Kidney epithelial cell (primary cell): ENCODE results near the gene KIAA1671. TPM values are rescaled to one million over a fixed set of nuclear protein-coding genes. Genes with fewer than 3 reads are reported as not detected.

ENCODE experiments used
- DNase-seq: peaks from one replicate; pipeline ENCODE4 v3.0.0-alpha.2; 2010; ENCODE audit warnings: low read depth
- H3K27me3 ChIP-seq: 2 replicates; pipeline ENCODE4 v1.6.0; 2011; ENCODE audit warnings: low read length; ENCODE audit not compliant: control insufficient read depth, insufficient read depth
- H3K36me3 ChIP-seq: 2 replicates; pipeline ENCODE4 v1.5.1; 2011; ENCODE audit warnings: low read length; ENCODE audit not compliant: control insufficient read depth, insufficient read depth
- H3K4me3 ChIP-seq: 2 replicates; pipeline ENCODE4 v1.5.1; 2011; ENCODE audit warnings: low read depth, mild to moderate bottlenecking, control low read depth, low read length
- CTCF ChIP-seq: IDR thresholded peaks from 2 replicates; pipeline ENCODE4 v1.5.1; 2011; ENCODE audit warnings: mild to moderate bottlenecking, moderate library complexity, low read length, control low read depth, inconsistent platforms; ENCODE audit not compliant: insufficient read depth, poor library complexity, severe bottlenecking
- total RNA-seq: library from RNA; depleted of rRNA; stranded (reverse); fragments of >200 nt; gene quantifications from 2 replicates; pipeline ENCODE4 v1.2.3, GENCODE V29; 2015

KIAA1671 gene
- total RNA-seq, 1 donor from 2014 or later: 32.3 TPM

- no peak for TF ChIP-seq CTCF
- no peaks in the 10 kb centered on the region for H3K36me3 ChIP-seq
- no peak overlapping the region for H3K4me3 ChIP-seq
- DNase-seq: no peak
- no peaks in the 10 kb centered on the region for H3K27me3 ChIP-seq
These were observed 241.0 kb downstream of the KIAA1671 start for GRCh38 chr22:25193548-25193947.

DNA sequence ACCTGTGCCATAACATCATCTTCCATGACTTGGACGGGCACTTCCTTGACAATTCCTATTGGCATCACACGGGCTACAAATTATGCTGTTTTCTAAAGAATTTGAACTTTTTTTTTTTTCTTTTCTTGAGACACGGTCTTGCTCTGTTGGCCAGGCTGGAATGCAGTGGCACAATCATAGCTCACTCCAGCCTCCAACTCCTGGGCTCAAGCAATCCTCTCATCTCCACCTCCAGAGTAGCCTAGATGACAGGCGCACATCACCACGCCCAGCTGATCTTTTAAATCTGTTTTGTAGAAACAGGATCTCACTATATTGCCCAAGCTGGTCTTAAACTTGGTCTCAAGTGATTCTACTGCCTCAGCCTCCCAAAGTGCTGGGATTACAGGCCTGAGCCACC is 243.8 kb downstream of the KIAA1671 start:
- H3K4me3 ChIP-seq: no peak overlapping the region
- DNase-seq: no peak
- no peaks in the 10 kb centered on the region for H3K27me3 ChIP-seq
- H3K36me3 ChIP-seq: no peaks in the 10 kb centered on the region
- no peak for TF ChIP-seq CTCF

DNA sequence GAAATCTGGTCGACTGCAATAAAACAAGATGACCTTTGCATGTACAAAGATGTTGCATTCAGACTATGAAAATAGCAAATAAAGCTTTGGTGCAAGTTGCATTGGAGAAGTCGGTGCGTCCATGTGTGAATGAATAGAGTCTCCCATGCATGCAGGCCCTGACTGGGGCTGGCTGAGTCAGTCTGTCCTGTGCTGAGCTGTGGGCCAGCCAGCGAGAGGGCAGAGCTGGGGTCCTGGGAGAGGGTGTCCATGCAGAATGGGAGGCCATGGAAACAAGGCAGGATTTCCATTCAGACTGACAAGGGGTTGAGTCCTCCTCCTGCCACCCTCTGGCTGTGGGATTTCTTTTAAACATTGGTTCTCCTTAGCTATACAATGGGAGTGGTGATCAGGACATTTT is 244.8 kb downstream of the KIAA1671 start:
- no peak for TF ChIP-seq CTCF

GRCh38 chr22:25199731-25200520 is 247.4 kb downstream of the KIAA1671 start, which contains the start of gene CRYBB3:
TSS of gene CRYBB3 (plus strand) at chr22:25199858. CDS start at chr22:25201397, 1,539 bp downstream.
- H3K4me3 ChIP-seq: no peak within 1 kb of the TSS
- no peaks in the 10 kb centered on the region for H3K36me3 ChIP-seq
- no peaks in the 10 kb centered on the region for H3K27me3 ChIP-seq
- no peak for DNase-seq
- TF ChIP-seq CTCF: no peak

More for the DNA sequence above, 244.8 kb downstream of the KIAA1671 start:
- Histone ChIP-seq H3K27me3 (no peaks in the 10 kb centered on the region), H3K4me3 (no peak overlapping the region), H3K36me3 (no peaks in the 10 kb centered on the region)
- no peak for DNase-seq

- Histone ChIP-seq H3K36me3 (no peaks in the 10 kb centered on the region), H3K4me3 (no peak overlapping the region), H3K27me3 (no peaks in the 10 kb centered on the region)
- no peak for DNase-seq
- TF ChIP-seq CTCF: no peak
These were observed 248.5 kb downstream of the KIAA1671 start for GRCh38 chr22:25200967-25201366.

DNA sequence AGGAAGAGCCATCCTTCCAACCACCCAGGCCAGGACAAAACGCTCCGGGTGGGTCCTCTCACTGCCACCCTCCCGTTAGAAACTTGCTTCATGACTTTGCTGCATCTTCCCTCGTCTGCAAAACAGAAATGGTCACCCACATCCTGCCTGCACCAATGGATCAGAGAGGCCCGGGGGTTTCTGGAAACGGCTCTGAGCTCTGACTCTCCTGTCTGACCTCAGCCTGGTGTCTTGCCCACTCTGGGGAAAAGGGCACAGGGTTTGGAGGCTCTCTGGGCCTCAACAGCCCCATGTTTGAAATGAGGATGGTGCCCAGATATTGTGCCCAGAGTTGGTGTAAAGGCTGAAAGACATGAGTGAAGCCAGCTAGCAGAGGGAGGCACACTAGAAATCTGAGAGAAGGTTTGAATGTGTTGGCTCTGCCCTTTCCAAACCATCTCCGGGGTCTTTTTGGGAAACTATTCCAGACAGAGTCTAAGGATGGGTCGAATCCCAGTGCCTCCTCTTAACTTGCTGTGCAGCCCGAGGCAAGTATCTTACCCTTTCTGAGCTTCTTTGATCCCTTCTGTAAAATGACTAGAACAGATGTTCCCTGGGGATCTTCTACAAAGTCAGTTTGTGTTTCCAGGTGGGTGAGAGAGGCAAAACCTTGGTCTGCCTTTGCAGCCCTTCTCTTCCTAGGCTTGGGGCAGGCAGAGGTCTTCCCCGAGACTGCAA is 249.2 kb downstream of the KIAA1671 start:
- no peak for DNase-seq
- H3K4me3 ChIP-seq: no peak overlapping the region
- TF ChIP-seq CTCF: no peak

More for the DNA sequence above, 249.2 kb downstream of the KIAA1671 start:
- Histone ChIP-seq H3K27me3 (no peaks in the 10 kb centered on the region), H3K36me3 (no peaks in the 10 kb centered on the region)
